Bronchial epithelial cell (primary cell): ENCODE data around the gene CCDC89. TPM values are rescaled to one million over a fixed set of nuclear protein-coding genes. Genes with fewer than 3 reads are reported as not detected.

Source experiments
- DNase-seq: peaks from one replicate; pipeline ENCODE4 v3.0.0-alpha.2; 2010; ENCODE audit warnings: low read depth
- FAIRE-seq: peaks from 2 replicates; lab custom pipeline; 2011; peaks lifted over from hg19 to GRCh38; lab: Jason Lieb, UNC
- H3K27me3 ChIP-seq: 2 replicates; pipeline ENCODE4 v1.5.1; 2011; ENCODE audit warnings: low read length; ENCODE audit not compliant: control insufficient read depth, insufficient read depth
- H3K36me3 ChIP-seq: 2 replicates; pipeline ENCODE4 v1.5.1; 2011; ENCODE audit warnings: low read length; ENCODE audit not compliant: control insufficient read depth, insufficient read depth
- H3K4me3 ChIP-seq: 2 replicates; pipeline ENCODE4 v1.5.1; 2011; ENCODE audit warnings: mild to moderate bottlenecking, low read depth, low read length, control low read depth
- total RNA-seq: library from RNA; depleted of rRNA; stranded (reverse); fragments of >200 nt; gene quantifications from 2 replicates; pipeline ENCODE4 v1.2.1, GENCODE V29; 2014
- TF ChIP-seq, protein P1 (sequence below): IDR thresholded peaks from 2 replicates; pipeline ENCODE4 v1.5.1; 2011; ENCODE audit warnings: mild to moderate bottlenecking, moderate library complexity, low read length, control low read depth, inconsistent platforms; ENCODE audit not compliant: insufficient read depth, severe bottlenecking

CCDC89 gene
- total RNA-seq, 1 donor from 2014 or later: not detected

DNA sequence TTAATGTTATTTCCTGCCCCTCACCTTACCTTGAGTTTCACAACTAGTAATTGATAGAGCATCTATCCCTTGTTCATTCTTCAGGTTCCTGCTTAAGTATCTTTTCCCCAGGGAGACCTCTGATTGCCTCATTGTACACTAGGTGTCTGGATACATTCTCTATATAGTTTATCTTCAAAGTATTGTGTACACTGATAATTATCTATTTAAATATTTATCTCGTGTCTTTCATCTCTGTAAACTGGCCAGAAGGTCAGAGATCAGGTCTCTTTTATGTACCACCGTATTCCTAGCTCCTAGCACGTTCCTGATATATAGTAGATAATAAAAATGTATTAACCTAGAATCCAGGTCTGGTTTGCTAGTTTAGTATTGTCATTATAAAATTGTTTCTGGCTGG, 51.2 kb downstream of the CCDC89 start:
- Histone ChIP-seq H3K36me3 (no peaks in the 10 kb centered on the region), H3K4me3 (no peak overlapping the region), H3K27me3 (no peaks in the 10 kb centered on the region)
- FAIRE-seq (no peak), DNase-seq (no peak)
- TF ChIP-seq, protein P1, sequence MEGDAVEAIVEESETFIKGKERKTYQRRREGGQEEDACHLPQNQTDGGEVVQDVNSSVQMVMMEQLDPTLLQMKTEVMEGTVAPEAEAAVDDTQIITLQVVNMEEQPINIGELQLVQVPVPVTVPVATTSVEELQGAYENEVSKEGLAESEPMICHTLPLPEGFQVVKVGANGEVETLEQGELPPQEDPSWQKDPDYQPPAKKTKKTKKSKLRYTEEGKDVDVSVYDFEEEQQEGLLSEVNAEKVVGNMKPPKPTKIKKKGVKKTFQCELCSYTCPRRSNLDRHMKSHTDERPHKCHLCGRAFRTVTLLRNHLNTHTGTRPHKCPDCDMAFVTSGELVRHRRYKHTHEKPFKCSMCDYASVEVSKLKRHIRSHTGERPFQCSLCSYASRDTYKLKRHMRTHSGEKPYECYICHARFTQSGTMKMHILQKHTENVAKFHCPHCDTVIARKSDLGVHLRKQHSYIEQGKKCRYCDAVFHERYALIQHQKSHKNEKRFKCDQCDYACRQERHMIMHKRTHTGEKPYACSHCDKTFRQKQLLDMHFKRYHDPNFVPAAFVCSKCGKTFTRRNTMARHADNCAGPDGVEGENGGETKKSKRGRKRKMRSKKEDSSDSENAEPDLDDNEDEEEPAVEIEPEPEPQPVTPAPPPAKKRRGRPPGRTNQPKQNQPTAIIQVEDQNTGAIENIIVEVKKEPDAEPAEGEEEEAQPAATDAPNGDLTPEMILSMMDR: no peak

Other genes starting within 250 kb of the CCDC89 start
- 0.26 and 1.0 TPM in 2 replicates for gene DLG2, start 58.9 kb downstream of the CCDC89 start, total RNA-seq
- 50.6 and 73.5 TPM in 2 replicates for gene TMEM126B, start 57.6 kb downstream of the CCDC89 start, total RNA-seq
- 38.0 and 40.8 TPM in 2 replicates for gene TMEM126A, start 38.2 kb downstream of the CCDC89 start, total RNA-seq
- 45.2 and 57.7 TPM in 2 replicates for gene CREBZF, start 21.1 kb downstream of the CCDC89 start, total RNA-seq
- 5.6 and 8.2 TPM in 2 replicates for gene SYTL2, start 124.9 kb upstream of the CCDC89 start, total RNA-seq
- not detected in 2 replicates for gene CCDC83, start 169.2 kb upstream of the CCDC89 start, total RNA-seq